HL-60 (cell line): ENCODE data around the gene CAGE1.

ENCODE experiments used
- POLR2AphosphoS5 ChIP-seq: IDR thresholded peaks from 2 replicates; pipeline ENCODE4 v1.6.1; 2012; ENCODE audit warnings: low read depth
- TF ChIP-seq, protein P1 (sequence below): IDR thresholded peaks from one replicate; pipeline ENCODE4 v1.5.1; 2011; ENCODE audit warnings: low read length, control low read depth, inconsistent platforms; ENCODE audit not compliant: insufficient read depth

DNA sequence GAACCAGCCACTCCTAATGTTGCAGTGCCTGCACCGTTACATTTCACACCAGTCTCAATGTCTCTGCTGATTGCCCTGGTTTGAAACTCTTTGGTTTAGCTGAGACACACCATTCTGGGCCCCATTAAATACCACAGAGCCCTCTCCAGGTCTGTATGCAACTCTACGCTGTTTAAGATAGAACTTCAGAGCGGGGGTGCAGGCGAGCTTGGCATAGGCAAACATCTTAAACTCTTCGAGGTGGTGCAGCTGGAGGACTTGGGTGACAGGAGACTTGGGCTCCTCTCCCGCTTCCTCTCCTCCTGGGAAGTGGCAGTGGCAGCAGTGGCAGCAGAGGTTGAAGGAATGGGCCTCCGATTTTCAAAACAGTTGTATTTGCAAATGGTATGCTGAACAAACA, 58.1 kb downstream of the CAGE1 start:
- TF ChIP-seq, protein P1, sequence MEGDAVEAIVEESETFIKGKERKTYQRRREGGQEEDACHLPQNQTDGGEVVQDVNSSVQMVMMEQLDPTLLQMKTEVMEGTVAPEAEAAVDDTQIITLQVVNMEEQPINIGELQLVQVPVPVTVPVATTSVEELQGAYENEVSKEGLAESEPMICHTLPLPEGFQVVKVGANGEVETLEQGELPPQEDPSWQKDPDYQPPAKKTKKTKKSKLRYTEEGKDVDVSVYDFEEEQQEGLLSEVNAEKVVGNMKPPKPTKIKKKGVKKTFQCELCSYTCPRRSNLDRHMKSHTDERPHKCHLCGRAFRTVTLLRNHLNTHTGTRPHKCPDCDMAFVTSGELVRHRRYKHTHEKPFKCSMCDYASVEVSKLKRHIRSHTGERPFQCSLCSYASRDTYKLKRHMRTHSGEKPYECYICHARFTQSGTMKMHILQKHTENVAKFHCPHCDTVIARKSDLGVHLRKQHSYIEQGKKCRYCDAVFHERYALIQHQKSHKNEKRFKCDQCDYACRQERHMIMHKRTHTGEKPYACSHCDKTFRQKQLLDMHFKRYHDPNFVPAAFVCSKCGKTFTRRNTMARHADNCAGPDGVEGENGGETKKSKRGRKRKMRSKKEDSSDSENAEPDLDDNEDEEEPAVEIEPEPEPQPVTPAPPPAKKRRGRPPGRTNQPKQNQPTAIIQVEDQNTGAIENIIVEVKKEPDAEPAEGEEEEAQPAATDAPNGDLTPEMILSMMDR, result no peak
- TF ChIP-seq POLR2AphosphoS5, result no peak
